Activated T-cell treated with anti-CD3 and anti-CD28 coated beads for 48 hours (primary cell): ENCODE results near the gene MYMX.
A peak's percentile ranks its signal among the peaks of the same experiment; 100 is the strongest.
"Not testable (repeated sequence)": the region's sequence is repeated elsewhere in the genome, so short reads cannot be mapped to it uniquely, and the experiment has no call there.

Experiments
- DNase-seq: peaks from one replicate; pipeline ENCODE4 v3.0.0-alpha.2; 2020; ENCODE audit warnings: low read depth

MYMX gene

GRCh38 chr6:44216677-44217331, at the start of gene MYMX:
Gene MYMX (plus strand): TSS chr6:44216926. CDS start chr6:44217472, 546 bp downstream.
- no peak for DNase-seq

- no peak for DNase-seq
Observed at GRCh38 chr6:44167567-44167966, 49.2 kb upstream of the MYMX start.

GRCh38 chr6:44169154-44169553, 47.6 kb upstream of the MYMX start:
- no peak for DNase-seq

GRCh38 chr6:44169886-44170570, 46.7 kb upstream of the MYMX start:
- DNase-seq, result no peak

GRCh38 chr6:44171899-44172546, 44.7 kb upstream of the MYMX start:
- DNase-seq, result no peak

- DNase-seq, result peak; percentile 73
Observed at GRCh38 chr6:44172731-44173500, 43.8 kb upstream of the MYMX start.

GRCh38 chr6:44176130-44176761, 40.5 kb upstream of the MYMX start:
- no peak for DNase-seq

- no peak for DNase-seq
Observed at GRCh38 chr6:44176762-44177509, 39.8 kb upstream of the MYMX start.

- DNase-seq, result no peak
Observed at GRCh38 chr6:44177691-44178423, 38.9 kb upstream of the MYMX start.

- DNase-seq, result no peak
Observed at GRCh38 chr6:44178424-44179071, 38.2 kb upstream of the MYMX start.

- DNase-seq, result no peak
Observed at GRCh38 chr6:44179072-44179536, 37.6 kb upstream of the MYMX start.

- DNase-seq, result no peak
Observed at GRCh38 chr6:44179648-44180047, 37.1 kb upstream of the MYMX start.

- no peak for DNase-seq
Observed at GRCh38 chr6:44180406-44180805, 36.3 kb upstream of the MYMX start.

GRCh38 chr6:44180886-44181285, 35.8 kb upstream of the MYMX start:
- DNase-seq, result no peak

- DNase-seq, result not testable (repeated sequence)
Observed at GRCh38 chr6:44181784-44182183, 34.9 kb upstream of the MYMX start.

- no peak for DNase-seq
Observed at GRCh38 chr6:44182911-44183390, 33.8 kb upstream of the MYMX start.

- DNase-seq, result no peak
Observed at GRCh38 chr6:44183783-44184182, 32.9 kb upstream of the MYMX start.

GRCh38 chr6:44185356-44185755, 31.4 kb upstream of the MYMX start:
- DNase-seq, result not testable (repeated sequence)

- DNase-seq, result no peak
Observed at GRCh38 chr6:44185953-44186634, 30.6 kb upstream of the MYMX start.
